Activated naive CD4-positive, alpha-beta T cell treated with anti-CD3 and anti-CD28 coated beads, Interleukin-2, amount 50 U/mL, for 24 hours (primary cell): ENCODE results near the gene ICE2.

Experiments
- H3K27ac Mint-ChIP-seq: one replicate; pipeline ENCODE4 v1.8.0; 2021; ENCODE audit warnings: mild to moderate bottlenecking, mixed read lengths
- H3K27me3 Mint-ChIP-seq: one replicate; pipeline ENCODE4 v1.8.0; 2021; ENCODE audit warnings: mixed read lengths
- H3K36me3 Mint-ChIP-seq: one replicate; pipeline ENCODE4 v1.8.0; 2021; ENCODE audit warnings: mixed read lengths
- H3K4me1 Mint-ChIP-seq: one replicate; pipeline ENCODE4 v1.8.0; 2021; ENCODE audit warnings: mixed read lengths
- H3K4me3 Mint-ChIP-seq: one replicate; pipeline ENCODE4 v1.8.0; 2021; ENCODE audit warnings: mild to moderate bottlenecking, mixed read lengths
- H3K9me3 Mint-ChIP-seq: one replicate; pipeline ENCODE4 v1.8.0; 2021; ENCODE audit warnings: mixed read lengths

ICE2 gene

GRCh38 chr15:60476713-60477112 is 2.2 kb downstream of the ICE2 start:
- Mint-ChIP-seq H3K36me3 (peaks cover 14% of the 10 kb centered on the region), H3K4me1 (peaks cover 61% of the 10 kb centered on the region), H3K27ac (no peak overlapping the region), H3K27me3 (no peaks in the 10 kb centered on the region), H3K4me3 (peak overlapping the region; percentile 58), H3K9me3 (no peaks in the 10 kb centered on the region)

- H3K36me3 Mint-ChIP-seq, result peaks cover 29% of the 10 kb centered on the region
- H3K27me3 Mint-ChIP-seq, result no peaks in the 10 kb centered on the region
- peaks cover 64% of the 10 kb centered on the region for H3K4me1 Mint-ChIP-seq
- H3K9me3 Mint-ChIP-seq, result no peaks in the 10 kb centered on the region
- H3K4me3 Mint-ChIP-seq, result no peak overlapping the region
- no peak overlapping the region for H3K27ac Mint-ChIP-seq
Measured at GRCh38 chr15:60473135-60473534, 5.8 kb downstream of the ICE2 start.

GRCh38 chr15:60471314-60471713 is 7.6 kb downstream of the ICE2 start:
- Mint-ChIP-seq H3K4me3 (no peak overlapping the region), H3K4me1 (peaks cover 46% of the 10 kb centered on the region), H3K36me3 (peaks cover 24% of the 10 kb centered on the region), H3K27me3 (no peaks in the 10 kb centered on the region), H3K27ac (no peak overlapping the region), H3K9me3 (no peaks in the 10 kb centered on the region)

- no peak overlapping the region for H3K4me3 Mint-ChIP-seq
- peaks cover 39% of the 10 kb centered on the region for H3K4me1 Mint-ChIP-seq
- peaks cover 25% of the 10 kb centered on the region for H3K36me3 Mint-ChIP-seq
- no peaks in the 10 kb centered on the region for H3K9me3 Mint-ChIP-seq
- H3K27me3 Mint-ChIP-seq, result no peaks in the 10 kb centered on the region
- H3K27ac Mint-ChIP-seq, result no peak overlapping the region
Measured at GRCh38 chr15:60469893-60470641, 8.9 kb downstream of the ICE2 start.

GRCh38 chr15:60464836-60465630 is 13.9 kb downstream of the ICE2 start:
- H3K4me3 Mint-ChIP-seq, result no peak overlapping the region
- no peaks in the 10 kb centered on the region for H3K9me3 Mint-ChIP-seq
- H3K27me3 Mint-ChIP-seq, result no peaks in the 10 kb centered on the region
- peaks cover 17% of the 10 kb centered on the region for H3K4me1 Mint-ChIP-seq
- peaks cover 21% of the 10 kb centered on the region for H3K36me3 Mint-ChIP-seq
- no peak overlapping the region for H3K27ac Mint-ChIP-seq

- H3K4me3 Mint-ChIP-seq, result no peak overlapping the region
- H3K27me3 Mint-ChIP-seq, result no peaks in the 10 kb centered on the region
- peaks cover 7% of the 10 kb centered on the region for H3K36me3 Mint-ChIP-seq
- peaks cover 5% of the 10 kb centered on the region for H3K4me1 Mint-ChIP-seq
- H3K27ac Mint-ChIP-seq, result peak overlapping the region; percentile 13
- no peaks in the 10 kb centered on the region for H3K9me3 Mint-ChIP-seq
Measured at GRCh38 chr15:60462027-60462426, 16.9 kb downstream of the ICE2 start.

GRCh38 chr15:60460931-60461330 is 18.0 kb downstream of the ICE2 start:
- H3K4me3 Mint-ChIP-seq, result no peak overlapping the region
- peaks cover 5% of the 10 kb centered on the region for H3K4me1 Mint-ChIP-seq
- no peaks in the 10 kb centered on the region for H3K27me3 Mint-ChIP-seq
- H3K9me3 Mint-ChIP-seq, result no peaks in the 10 kb centered on the region
- H3K36me3 Mint-ChIP-seq, result peaks cover 8% of the 10 kb centered on the region
- H3K27ac Mint-ChIP-seq, result no peak overlapping the region

GRCh38 chr15:60458721-60459120 is 20.2 kb downstream of the ICE2 start:
- Mint-ChIP-seq H3K4me3 (no peak overlapping the region), H3K36me3 (peaks cover 9% of the 10 kb centered on the region), H3K9me3 (no peaks in the 10 kb centered on the region), H3K27ac (no peak overlapping the region), H3K27me3 (no peaks in the 10 kb centered on the region), H3K4me1 (peaks cover 5% of the 10 kb centered on the region)

- Mint-ChIP-seq H3K36me3 (peaks cover 8% of the 10 kb centered on the region), H3K4me3 (no peak overlapping the region), H3K27ac (no peak overlapping the region), H3K27me3 (no peaks in the 10 kb centered on the region), H3K4me1 (peaks cover 5% of the 10 kb centered on the region), H3K9me3 (no peaks in the 10 kb centered on the region)
Measured at GRCh38 chr15:60457985-60458384, 21.0 kb downstream of the ICE2 start.

GRCh38 chr15:60454824-60455223 is 24.1 kb downstream of the ICE2 start:
- H3K4me3 Mint-ChIP-seq, result no peak overlapping the region
- H3K9me3 Mint-ChIP-seq, result no peaks in the 10 kb centered on the region
- no peak overlapping the region for H3K27ac Mint-ChIP-seq
- H3K27me3 Mint-ChIP-seq, result no peaks in the 10 kb centered on the region
- H3K4me1 Mint-ChIP-seq, result no peaks in the 10 kb centered on the region
- H3K36me3 Mint-ChIP-seq, result peaks cover 13% of the 10 kb centered on the region

- no peaks in the 10 kb centered on the region for H3K27me3 Mint-ChIP-seq
- H3K9me3 Mint-ChIP-seq, result no peaks in the 10 kb centered on the region
- peaks cover 18% of the 10 kb centered on the region for H3K36me3 Mint-ChIP-seq
- no peaks in the 10 kb centered on the region for H3K4me1 Mint-ChIP-seq
- no peak overlapping the region for H3K4me3 Mint-ChIP-seq
- H3K27ac Mint-ChIP-seq, result no peak overlapping the region
Measured at GRCh38 chr15:60448668-60449360, 30.1 kb downstream of the ICE2 start.

GRCh38 chr15:60444289-60444912 is 34.5 kb downstream of the ICE2 start:
- peaks cover 5% of the 10 kb centered on the region for H3K4me1 Mint-ChIP-seq
- no peak overlapping the region for H3K27ac Mint-ChIP-seq
- no peak overlapping the region for H3K4me3 Mint-ChIP-seq
- H3K36me3 Mint-ChIP-seq, result peaks cover 19% of the 10 kb centered on the region
- no peaks in the 10 kb centered on the region for H3K27me3 Mint-ChIP-seq
- no peaks in the 10 kb centered on the region for H3K9me3 Mint-ChIP-seq

GRCh38 chr15:60442763-60443162 is 36.2 kb downstream of the ICE2 start:
- Mint-ChIP-seq H3K27ac (peak overlapping the region; percentile 41), H3K9me3 (no peaks in the 10 kb centered on the region), H3K4me3 (no peak overlapping the region), H3K4me1 (peaks cover 5% of the 10 kb centered on the region), H3K36me3 (peaks cover 13% of the 10 kb centered on the region), H3K27me3 (no peaks in the 10 kb centered on the region)

- no peak overlapping the region for H3K4me3 Mint-ChIP-seq
- peaks cover 11% of the 10 kb centered on the region for H3K36me3 Mint-ChIP-seq
Measured at GRCh38 chr15:60442031-60442650, 36.8 kb downstream of the ICE2 start.

GRCh38 chr15:60441331-60441730 is 37.6 kb downstream of the ICE2 start:
- no peak overlapping the region for H3K4me3 Mint-ChIP-seq
- H3K36me3 Mint-ChIP-seq, result peaks cover 11% of the 10 kb centered on the region
- no peak overlapping the region for H3K27ac Mint-ChIP-seq
- H3K27me3 Mint-ChIP-seq, result no peaks in the 10 kb centered on the region
- H3K9me3 Mint-ChIP-seq, result no peaks in the 10 kb centered on the region
- H3K4me1 Mint-ChIP-seq, result peaks cover 5% of the 10 kb centered on the region

More at GRCh38 chr15:60442031-60442650, 36.8 kb downstream of the ICE2 start:
- Mint-ChIP-seq H3K9me3 (no peaks in the 10 kb centered on the region), H3K4me1 (peaks cover 5% of the 10 kb centered on the region), H3K27ac (no peak overlapping the region), H3K27me3 (no peaks in the 10 kb centered on the region)
